H1 (cell line): ENCODE data around the gene FAM174B. TPM values are rescaled to one million over a fixed set of nuclear protein-coding genes. Genes with fewer than 3 reads are reported as not detected.

Experiments
- BCL11A ChIP-seq, 2 experiments: IDR thresholded peaks; one replicate each; pipeline ENCODE4 v1.6.1; 2011; ENCODE audit warnings: low read depth in 2 of 2, low read length in 2 of 2, mild to moderate bottlenecking in 2 of 2
- CHD7 ChIP-seq: fragments of 300-600 bp; sonication (generic); IDR thresholded peaks from 2 replicates; pipeline ENCODE4 v1.7.1; 2012; ENCODE audit warnings: low read length, moderate library complexity, mild to moderate bottlenecking, inconsistent platforms; ENCODE audit not compliant: insufficient replicate concordance
- HDAC2 ChIP-seq, 2 experiments: fragments of 300-600 bp in 1 of 2; sonication (generic) in 1 of 2; IDR thresholded peaks; 2 replicates each; pipeline ENCODE4 v1.6.1; 2011 to 2012; ENCODE audit warnings: low read depth in 2 of 2, low read length in 2 of 2, mild to moderate bottlenecking in 2 of 2, moderate library complexity in 2 of 2, borderline replicate concordance in 1 of 2, inconsistent platforms in 1 of 2
- MAFK ChIP-seq: IDR thresholded peaks from 2 replicates; pipeline ENCODE4 v1.6.1; 2012; ENCODE audit warnings: low read depth, mild to moderate bottlenecking, improper control_type of control experiment, low read length
- NRF1 ChIP-seq: IDR thresholded peaks from 2 replicates; pipeline ENCODE4 v1.6.1; 2011; ENCODE audit warnings: mild to moderate bottlenecking, low read depth, low read length, improper control_type of control experiment
- POLR2A ChIP-seq, 2 experiments: IDR thresholded peaks; 1 replicate in 1 of 2; 2 replicates in 1 of 2; pipeline ENCODE4 v1.6.1; 2011; ENCODE audit warnings: low read depth in 2 of 2, low read length in 2 of 2, mild to moderate bottlenecking in 2 of 2; ENCODE audit errors: control extremely low read depth in 1 of 2
- RNF2 ChIP-seq: fragments of 200-900, 300-1000 bp; sonication (generic); IDR thresholded peaks from 2 replicates; pipeline ENCODE4 v1.7.1; 2016; ENCODE audit warnings: borderline replicate concordance, low read depth, mild to moderate bottlenecking, antibody characterized with exemption, low read length; ENCODE audit not compliant: poor library complexity, severe bottlenecking; ENCODE audit errors: missing control alignments
- SAP30 ChIP-seq: fragments of 300-600 bp; sonication (generic); IDR thresholded peaks from 2 replicates; pipeline ENCODE4 v1.7.1; 2012; ENCODE audit warnings: low read length, moderate library complexity, mild to moderate bottlenecking, inconsistent platforms; ENCODE audit not compliant: insufficient read depth, insufficient replicate concordance
- TAF7 ChIP-seq: optimal IDR thresholded peaks from 2 replicates; pipeline ENCODE3; 2011; ENCODE audit warnings: low read depth, mild to moderate bottlenecking, inconsistent platforms, low read length, moderate library complexity, borderline replicate concordance
- TBP ChIP-seq: IDR thresholded peaks from 2 replicates; pipeline ENCODE4 v1.6.1; 2011; ENCODE audit warnings: low read depth, low read length, improper control_type of control experiment
- polyA plus RNA-seq, 7 experiments: library from polyadenylated mRNA; depleted of rRNA in 3 of 7; stranded (reverse) in 5 of 7; unstranded in 2 of 7; fragments of >200 nt in 5 of 7; fragments of 200-250 nt in 2 of 7; gene quantifications; 1 replicate in 5 of 7; 2 replicates in 1 of 7; 4 replicates in 1 of 7; pipeline versions ENCODE4 v1.2.1 to v1.2.3, GENCODE V29; 2011 to 2013; ENCODE audit warnings: missing spikeins in 2 of 7, mixed read lengths in 2 of 7
- total RNA-seq: library from RNA; stranded (reverse); fragmentation: NEBNext Ultra II Directional; extraction: Animal tissue kit (Norgen Biotek cat#: 25700); gene quantifications from 2 replicates; pipeline ENCODE4 v1.2.1, GENCODE V29; 2021

The FAM174B gene
- total and polyA plus RNA-seq, 2 of the 8 experiments (the other 6 are each of a cell fraction or from before 2014, with no cell fraction given), result 9.3 to 35.2 TPM

GRCh38 chr15:92677999-92678398 is 22.4 kb upstream of the FAM174B start (continued):
- TF ChIP-seq CHD7, result no peak
- no peak for TF ChIP-seq TBP
- TF ChIP-seq SAP30, result no peak
- TF ChIP-seq POLR2A (IDR thresholded peaks at IDR 0.05; ENCODE audit: control extremely low read depth in 1 of 2, low read depth in 2 of 2, low read length in 2 of 2), result no peak
- no peak for TF ChIP-seq BCL11A (IDR thresholded peaks at IDR 0.05; ENCODE audit: low read depth in 2 of 2, low read length in 2 of 2)
- no peak for TF ChIP-seq TAF7
- no peak for TF ChIP-seq MAFK
- TF ChIP-seq NRF1, result no peak
- TF ChIP-seq RNF2, result no peak
- no peak for TF ChIP-seq HDAC2 (IDR thresholded peaks at IDR 0.05; ENCODE audit: borderline replicate concordance in 1 of 2, low read depth in 2 of 2, low read length in 2 of 2)
- TF ChIP-seq, all 59 proteins: peak for 0
